Endothelial cell of umbilical vein (primary cell): ENCODE measurements around the gene C1RL. TPM values are rescaled to one million over a fixed set of nuclear protein-coding genes. Genes with fewer than 3 reads are reported as not detected.

ENCODE experiments used
- BruUV-seq: library from RNA; stranded (reverse); fragments of 400-500 nt; replicated peaks from 2 replicates; lab custom pipeline; 2021; lab: Mats Ljungman, UMichigan
- CTCF ChIA-PET: fragments of 300-600, 350-600 bp; sonication (Branson Sonifier 250); formaldehyde crosslinking; loops from one replicate; lab custom pipeline; 2021; ENCODE audit warnings: antibody characterized with exemption, inconsistent platforms; lab: Charles Lee
- POLR2A ChIA-PET: fragments of 300-600, 350-600 bp; sonication (Branson Sonifier 250); formaldehyde crosslinking; loops from one replicate; lab custom pipeline; 2021; ENCODE audit warnings: antibody characterized with exemption, inconsistent platforms; lab: Charles Lee
- DNase-seq: peaks from one replicate; pipeline ENCODE4 v3.0.0-alpha.2; 2011; ENCODE audit warnings: low read depth, low spot score
- FAIRE-seq: peaks from 2 replicates; lab custom pipeline; 2011; peaks lifted over from hg19 to GRCh38; lab: Jason Lieb, UNC
- H2AFZ ChIP-seq: 2 replicates; pipeline ENCODE4 v1.6.0; 2012; ENCODE audit warnings: low read depth, low read length, control low read depth, inconsistent platforms
- H3K27ac ChIP-seq: 2 replicates; pipeline ENCODE4 v1.5.1; 2011; ENCODE audit warnings: low read depth, mild to moderate bottlenecking, control low read depth, low read length, moderate library complexity; ENCODE audit not compliant: insufficient read depth
- H3K27me3 ChIP-seq, 2 experiments: 2 replicates each; pipeline versions ENCODE4 v1.6.0 to v1.6.1; 2011; ENCODE audit warnings: low read length in 2 of 2, mixed read lengths in 1 of 2; ENCODE audit not compliant: control insufficient read depth in 2 of 2, insufficient read depth in 2 of 2
- H3K36me3 ChIP-seq, 2 experiments: 2 replicates in 1 of 2; 3 replicates in 1 of 2; pipeline ENCODE4 v1.5.1; 2011; ENCODE audit warnings: low read length in 2 of 2, mild to moderate bottlenecking in 1 of 2, moderate library complexity in 1 of 2; ENCODE audit not compliant: control insufficient read depth in 2 of 2, insufficient read depth in 2 of 2; ENCODE audit errors: extremely low read depth in 1 of 2
- H3K4me1 ChIP-seq: 3 replicates; pipeline ENCODE4 v1.5.1; 2011; ENCODE audit warnings: mild to moderate bottlenecking, low read length; ENCODE audit not compliant: control insufficient read depth, insufficient read depth; ENCODE audit errors: extremely low read depth
- H3K4me2 ChIP-seq: 2 replicates; pipeline ENCODE4 v1.6.1; 2011; ENCODE audit warnings: low read length, control low read depth, mixed read lengths; ENCODE audit not compliant: insufficient read depth
- H3K4me3 ChIP-seq, 3 experiments: fragments of 200-600 bp in 1 of 3; sonication (generic), shearing (Covaris generic) in 1 of 3; replicated peaks in 1 of 3; 2 replicates each; pipeline ENCODE4 v1.5.1; 2011 to 2016; ENCODE audit warnings: control low read depth in 3 of 3, low read length in 3 of 3, mild to moderate bottlenecking in 2 of 3, inconsistent platforms in 1 of 3, low read depth in 1 of 3, moderate library complexity in 1 of 3; ENCODE audit not compliant: insufficient read depth in 1 of 3
- H3K79me2 ChIP-seq: 2 replicates; pipeline ENCODE4 v1.6.0; 2012; ENCODE audit warnings: low read length, inconsistent platforms; ENCODE audit not compliant: control insufficient read depth, insufficient read depth
- H3K9ac ChIP-seq: replicated peaks from 2 replicates; pipeline ENCODE3; 2011; ENCODE audit warnings: low read length, control low read depth; ENCODE audit not compliant: insufficient read depth; ENCODE audit errors: extremely low read depth
- H3K9me1 ChIP-seq: replicated peaks from 3 replicates; pipeline ENCODE4 v1.6.0; 2011; ENCODE audit warnings: mild to moderate bottlenecking, low read length; ENCODE audit not compliant: control insufficient read depth, insufficient read depth; ENCODE audit errors: extremely low read depth
- H3K9me3 ChIP-seq: replicated peaks from 2 replicates; pipeline ENCODE4 v1.5.1; 2012; ENCODE audit warnings: low read length, inconsistent platforms; ENCODE audit not compliant: control insufficient read depth, insufficient read depth
- H4K20me1 ChIP-seq: replicated peaks from 2 replicates; pipeline ENCODE3; 2011; ENCODE audit warnings: mild to moderate bottlenecking, low read length; ENCODE audit not compliant: control insufficient read depth, insufficient read depth; ENCODE audit errors: extremely low read depth
- CTCF ChIP-seq, 2 donors: IDR thresholded peaks; 1 replicate in 1 of 2; 2 replicates in 1 of 2; pipeline ENCODE4 v1.5.1; 2011; ENCODE audit warnings: low read length in 2 of 2, mild to moderate bottlenecking in 2 of 2, moderate library complexity in 2 of 2, control low read depth in 1 of 2, inconsistent platforms in 1 of 2, low read depth in 1 of 2; ENCODE audit not compliant: insufficient read depth in 1 of 2; ENCODE audit errors: extremely low read depth in 1 of 2
- EZH2 ChIP-seq: IDR thresholded peaks from 2 replicates; pipeline ENCODE4 v1.6.1; 2012; ENCODE audit warnings: borderline replicate concordance, low read depth, mild to moderate bottlenecking, moderate library complexity, low read length, inconsistent platforms; ENCODE audit not compliant: severe bottlenecking
- FOS ChIP-seq: IDR thresholded peaks from 2 replicates; pipeline ENCODE4 v1.6.1; 2011; ENCODE audit warnings: mild to moderate bottlenecking, low read length, moderate library complexity, borderline replicate concordance; ENCODE audit not compliant: insufficient read depth
- GATA2 ChIP-seq: IDR thresholded peaks from 2 replicates; pipeline ENCODE4 v1.7.0; 2011; ENCODE audit warnings: low read depth, mild to moderate bottlenecking, moderate library complexity, mixed read lengths, low read length; ENCODE audit not compliant: insufficient read length, insufficient read depth
- JUN ChIP-seq: IDR thresholded peaks from 2 replicates; pipeline ENCODE4 v1.6.1; 2011; ENCODE audit warnings: borderline replicate concordance, low read depth; ENCODE audit not compliant: insufficient read length, insufficient read depth
- MAX ChIP-seq: IDR thresholded peaks from 2 replicates; pipeline ENCODE4 v1.6.1; 2011; ENCODE audit not compliant: insufficient read depth, insufficient read length
- MYC ChIP-seq: IDR thresholded peaks from one replicate; pipeline ENCODE4 v1.6.1; 2011; ENCODE audit warnings: mild to moderate bottlenecking, low read depth, low read length
- POLR2A ChIP-seq: IDR thresholded peaks from 2 replicates; pipeline ENCODE4 v1.6.1; 2012; ENCODE audit warnings: low read depth, mild to moderate bottlenecking, control low read depth, low read length
- POLR2AphosphoS5 ChIP-seq: IDR thresholded peaks from 2 replicates; pipeline ENCODE4 v1.6.1; 2012; ENCODE audit warnings: low read depth, mild to moderate bottlenecking, control low read depth, low read length, moderate library complexity; ENCODE audit not compliant: insufficient read depth
- dilution Hi-C: fragments of 300-500 bp; cut with MboI; formaldehyde crosslinking; loops from one replicate; pipeline ENCODE4 v1.15.0; 2019; ENCODE audit warnings: low sequenced_read_pairs; ENCODE audit not compliant: extremely low pct_ligation_motif_present
- intact Hi-C: fragments of 100-400 bp; cut with micrococcal nuclease; formaldehyde crosslinking; loops from one replicate; pipeline ENCODE4 v1.10.0; 2022
- polyA plus RNA-seq, 4 experiments: library from polyadenylated mRNA; depleted of rRNA in 3 of 4; stranded (reverse) in 3 of 4; unstranded in 1 of 4; fragments of >200 nt; gene quantifications; 2 replicates each; pipeline versions ENCODE4 v1.2.1 to v1.2.3, GENCODE V29; 2011 to 2012; ENCODE audit warnings: missing spikeins in 1 of 4
- total RNA-seq: library from RNA; stranded (reverse); gene quantifications from 2 replicates; pipeline ENCODE4 v1.2.3, GENCODE V29; 2021

C1RL gene
- total and polyA plus RNA-seq, 2 donors (not counting 3 experiments of a cell fraction or from before 2014, with no cell fraction given), result 20.9 to 25.0 TPM

GRCh38 chr12:7078163-7078562 is 30.9 kb downstream of the C1RL start:
- FAIRE-seq, result no peak
- intact Hi-C loops, result no loop called here
- TF ChIP-seq POLR2AphosphoS5 (no peak), FOS (no peak), MYC (no peak), CTCF (IDR thresholded peaks at IDR 0.05; ENCODE audit: extremely low read depth in 1 of 2, insufficient read depth in 1 of 2, low read depth in 1 of 2, low read length in 2 of 2) (no peak), POLR2A (no peak), EZH2 (no peak)

GRCh38 chr12:7076493-7076892 is 32.5 kb downstream of the C1RL start:
- FAIRE-seq (no peak), DNase-seq (no peak)
- dilution Hi-C loops, result no loop called here
- Histone ChIP-seq H3K4me2 (no peak overlapping the region), H3K27me3 (peaks cover 8 to 18% of the 10 kb centered on the region in 2 experiments), H3K9me1 (no peaks in the 10 kb centered on the region), H3K79me2 (no peaks in the 10 kb centered on the region), H3K9ac (no peak overlapping the region), H3K9me3 (no peaks in the 10 kb centered on the region), H3K4me3 (no peak overlapping the region), H3K36me3 (no peaks in the 10 kb centered on the region), H2AFZ (no peak overlapping the region), H4K20me1 (no peaks in the 10 kb centered on the region), H3K4me1 (no peaks in the 10 kb centered on the region), H3K27ac (no peak overlapping the region)
- TF ChIP-seq CTCF (IDR thresholded peaks at IDR 0.05; ENCODE audit: extremely low read depth in 1 of 2, insufficient read depth in 1 of 2, low read depth in 1 of 2, low read length in 2 of 2) (no peak), POLR2A (no peak), POLR2AphosphoS5 (no peak), FOS (no peak), MYC (no peak), EZH2 (no peak), JUN (no peak), GATA2 (no peak), MAX (no peak)
- CTCF ChIA-PET, result interaction anchor here (1.1 kb wide), 1 partner anchor 56 kb away, joined by 3 read pairs; no protein-coding TSS in a partner anchor
- POLR2A ChIA-PET, result no interaction called here
- intact Hi-C loops, result no loop called here
- BruUV-seq, result no TSS peak

More at GRCh38 chr12:7078163-7078562, 30.9 kb downstream of the C1RL start:
- Histone ChIP-seq H3K4me1 (no peaks in the 10 kb centered on the region), H3K9me3 (no peaks in the 10 kb centered on the region), H3K4me2 (no peak overlapping the region), H3K79me2 (no peaks in the 10 kb centered on the region), H3K9ac (no peak overlapping the region), H3K4me3 (no peak overlapping the region), H3K36me3 (no peaks in the 10 kb centered on the region), H3K9me1 (no peaks in the 10 kb centered on the region), H3K27me3 (peaks cover 3 to 12% of the 10 kb centered on the region in 2 experiments), H2AFZ (no peak overlapping the region), H3K27ac (no peak overlapping the region), H4K20me1 (no peaks in the 10 kb centered on the region)
- DNase-seq, result no peak
- dilution Hi-C loops, result no loop called here
- ChIA-PET POLR2A (no interaction called here), CTCF (no interaction called here)
- BruUV-seq, result no TSS peak
